H9 (cell line): ENCODE data around the gene HS6ST2. TPM values are rescaled to one million over a fixed set of nuclear protein-coding genes. Genes with fewer than 3 reads are reported as not detected.

ENCODE experiments used
- DNase-seq: peaks from one replicate; pipeline ENCODE4 v3.0.0-alpha.2; 2017
- H2AFZ ChIP-seq: one replicate; pipeline ENCODE4 v1.6.1; 2013; ENCODE audit warnings: mild to moderate bottlenecking, low read length, control low read depth, moderate library complexity
- H2AK5ac ChIP-seq: 2 replicates; pipeline ENCODE4 v1.6.1; 2013; ENCODE audit warnings: low read length, control low read depth, mixed read lengths; ENCODE audit not compliant: insufficient read length
- H2BK120ac ChIP-seq: one replicate; pipeline ENCODE4 v1.6.1; 2013; ENCODE audit warnings: low read depth, mild to moderate bottlenecking, low read length, control low read depth, inconsistent platforms; ENCODE audit not compliant: poor library complexity, severe bottlenecking
- H2BK12ac ChIP-seq: 2 replicates; pipeline ENCODE4 v1.6.1; 2013; ENCODE audit warnings: low read length, control low read depth, mixed read lengths, low read depth; ENCODE audit not compliant: insufficient read length
- H2BK15ac ChIP-seq: 2 replicates; pipeline ENCODE4 v1.6.1; 2013; ENCODE audit warnings: low read depth, low read length, control low read depth
- H2BK20ac ChIP-seq: one replicate; pipeline ENCODE4 v1.6.1; 2013; ENCODE audit warnings: low read depth, mild to moderate bottlenecking, low read length, control low read depth, inconsistent platforms; ENCODE audit not compliant: poor library complexity, severe bottlenecking
- H2BK5ac ChIP-seq: 2 replicates; pipeline ENCODE4 v1.6.1; 2013; ENCODE audit warnings: low read length, control low read depth, mixed read lengths; ENCODE audit not compliant: insufficient read length
- H3K14ac ChIP-seq: 2 replicates; pipeline ENCODE4 v1.6.1; 2013; ENCODE audit warnings: low read length, control low read depth; ENCODE audit not compliant: insufficient read depth
- H3K18ac ChIP-seq: 2 replicates; pipeline ENCODE4 v1.6.1; 2013; ENCODE audit warnings: low read depth, mild to moderate bottlenecking, mixed read lengths, low read length, control low read depth; ENCODE audit not compliant: insufficient read length
- H3K23ac ChIP-seq: 2 replicates; pipeline ENCODE4 v1.6.1; 2013; ENCODE audit warnings: low read length, control low read depth, mixed read lengths, low read depth; ENCODE audit not compliant: insufficient read length
- H3K23me2 ChIP-seq: 2 replicates; pipeline ENCODE4 v1.6.1; 2013; ENCODE audit warnings: low read depth, mild to moderate bottlenecking, mixed read lengths, low read length, control low read depth; ENCODE audit not compliant: insufficient read length, poor library complexity, severe bottlenecking
- H3K27ac ChIP-seq: 2 replicates; pipeline ENCODE4 v1.5.1; 2013; ENCODE audit warnings: low read length, control low read depth, mixed read lengths, low read depth; ENCODE audit not compliant: insufficient read length
- H3K27me3 ChIP-seq: 2 replicates; pipeline ENCODE4 v1.6.1; 2013; ENCODE audit warnings: low read length, control low read depth, inconsistent platforms; ENCODE audit not compliant: insufficient read depth
- H3K4ac ChIP-seq: 2 replicates; pipeline ENCODE4 v1.6.1; 2013; ENCODE audit warnings: low read depth, mild to moderate bottlenecking, control low read depth, inconsistent platforms, low read length, moderate library complexity
- H3K4me1 ChIP-seq: 2 replicates; pipeline ENCODE4 v1.6.1; 2013; ENCODE audit warnings: low read length, control low read depth, inconsistent platforms; ENCODE audit not compliant: insufficient read depth
- H3K4me2 ChIP-seq: 2 replicates; pipeline ENCODE4 v1.6.1; 2013; ENCODE audit warnings: low read length, control low read depth, mixed read lengths; ENCODE audit not compliant: insufficient read length, insufficient read depth
- H3K56ac ChIP-seq: 2 replicates; pipeline ENCODE4 v1.6.1; 2013; ENCODE audit warnings: low read depth, mild to moderate bottlenecking, mixed read lengths, low read length, control low read depth; ENCODE audit not compliant: insufficient read length
- H3K79me1 ChIP-seq: 2 replicates; pipeline ENCODE4 v1.6.1; 2013; ENCODE audit warnings: low read depth, mild to moderate bottlenecking, moderate library complexity, low read length, control low read depth, inconsistent platforms; ENCODE audit not compliant: insufficient read depth, poor library complexity, severe bottlenecking
- H3K79me2 ChIP-seq: 2 replicates; pipeline ENCODE4 v1.6.1; 2013; ENCODE audit warnings: low read length, control low read depth, inconsistent platforms; ENCODE audit not compliant: insufficient read depth
- H3K9ac ChIP-seq: 2 replicates; pipeline ENCODE4 v1.6.1; 2013; ENCODE audit warnings: low read length, control low read depth, mixed read lengths; ENCODE audit not compliant: insufficient read length; ENCODE audit errors: extremely low read depth
- H3K9me3 ChIP-seq: one replicate; pipeline ENCODE4 v1.6.1; 2013; ENCODE audit warnings: low read depth, low read length, inconsistent platforms; ENCODE audit not compliant: control insufficient read depth
- H3T11ph ChIP-seq: one replicate; pipeline ENCODE4 v1.6.1; 2013; ENCODE audit warnings: mild to moderate bottlenecking, low read length, control low read depth, inconsistent platforms
- H4K20me1 ChIP-seq: one replicate; pipeline ENCODE4 v1.6.1; 2013; ENCODE audit not compliant: control insufficient read depth, insufficient read length, insufficient read depth
- H4K5ac ChIP-seq: 2 replicates; pipeline ENCODE4 v1.6.1; 2013; ENCODE audit warnings: low read depth, mild to moderate bottlenecking, mixed read lengths, low read length, control low read depth; ENCODE audit not compliant: insufficient read length
- H4K8ac ChIP-seq: replicated peaks from 2 replicates; pipeline ENCODE4 v1.6.1; 2013; ENCODE audit warnings: low read length, control low read depth, mixed read lengths, low read depth; ENCODE audit not compliant: insufficient read length
- H4K91ac ChIP-seq: 2 replicates; pipeline ENCODE4 v1.6.1; 2013; ENCODE audit warnings: low read depth, mild to moderate bottlenecking, moderate library complexity, mixed read lengths, low read length, control low read depth; ENCODE audit not compliant: insufficient read length
- H3K27ac Mint-ChIP-seq, 3 experiments: 2 replicates in 2 of 3; 3 replicates in 1 of 3; pipeline ENCODE4 v1.8.0; 2020 to 2021; ENCODE audit warnings: mixed read lengths in 3 of 3, mild to moderate bottlenecking in 1 of 3, moderate library complexity in 1 of 3
- H3K27me3 Mint-ChIP-seq: 2 replicates; pipeline ENCODE4 v1.8.0; 2021; ENCODE audit warnings: low read depth, mild to moderate bottlenecking, moderate library complexity, mixed read lengths
- H3K36me3 Mint-ChIP-seq, 3 experiments: 2 replicates in 2 of 3; 3 replicates in 1 of 3; pipeline ENCODE4 v1.8.0; 2020 to 2021; ENCODE audit warnings: low read depth in 3 of 3, mixed read lengths in 3 of 3; ENCODE audit not compliant: insufficient read depth in 1 of 3
- H3K4me1 Mint-ChIP-seq, 2 experiments: 2 replicates each; pipeline ENCODE4 v1.8.0; 2020; ENCODE audit warnings: mixed read lengths in 2 of 2
- H3K4me3 Mint-ChIP-seq, 2 experiments: 2 replicates in 1 of 2; 3 replicates in 1 of 2; pipeline ENCODE4 v1.8.0; 2020 to 2021; ENCODE audit warnings: mild to moderate bottlenecking in 2 of 2, mixed read lengths in 2 of 2, moderate library complexity in 1 of 2
- H3K9me3 Mint-ChIP-seq, 2 experiments: 2 replicates in 1 of 2; 3 replicates in 1 of 2; pipeline ENCODE4 v1.8.0; 2020; ENCODE audit warnings: mild to moderate bottlenecking in 2 of 2, mixed read lengths in 2 of 2, moderate library complexity in 1 of 2
- WGBS: extraction: QIAGEN DNeasy Blood & Tissue Kit; methylation state at CpG from one replicate; pipeline ENCODE4 v1.1.7; 2013; ENCODE audit warnings: missing lambda C conversion rate, low lambda C conversion rate, mixed read lengths; ENCODE audit not compliant: insufficient read length; ENCODE audit errors: extremely low coverage; 5-methylcytosine and 5-hydroxymethylcytosine counted together
- total RNA-seq: library from RNA; stranded (reverse); gene quantifications from 2 replicates; pipeline ENCODE4 v1.2.1, GENCODE V29; 2021
- TF ChIP-seq, protein P1 (sequence below): fragments of 200-600 bp; sonication (generic); conservative IDR thresholded peaks from 3 replicates; pipeline ENCODE4 v1.8.0; 2021; ENCODE audit warnings: antibody characterized with exemption, mild to moderate bottlenecking

Gene HS6ST2
- total RNA-seq, 1 experiment from 2014 or later = 4.8 TPM

DNA sequence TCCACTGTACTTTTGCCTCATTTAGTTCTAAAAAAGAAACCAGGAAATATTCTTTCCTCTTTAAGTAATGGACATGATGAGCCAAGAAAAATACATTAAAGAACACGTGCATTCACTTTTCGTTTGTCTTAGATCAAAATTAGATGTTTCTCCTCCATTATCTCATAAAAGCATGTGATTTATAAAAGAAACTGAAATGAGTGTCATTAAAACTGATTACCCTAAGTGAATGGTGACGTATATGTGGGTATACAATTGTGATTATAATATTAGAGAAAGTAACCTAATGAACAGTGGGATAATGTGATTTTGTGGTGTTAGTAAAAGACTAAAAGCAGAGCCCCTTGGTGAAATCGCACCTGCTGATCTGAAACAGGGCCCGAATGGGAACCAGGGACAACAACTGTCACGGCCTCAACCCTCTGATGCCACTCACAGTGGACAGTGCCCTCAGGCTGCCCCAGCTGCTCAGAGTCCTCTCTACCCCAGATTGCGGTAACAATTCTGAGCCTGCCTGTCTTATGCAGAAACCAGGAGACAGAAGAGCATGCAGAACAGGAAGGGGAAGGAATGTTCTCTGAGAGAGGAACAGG lies 25.7 kb upstream of the HS6ST2 start:
- peaks cover 0 to 3% of the 10 kb centered on the region in 2 experiments; a peak in 3 of 5 replicates for H3K9me3 Mint-ChIP-seq
- H3K4me1 ChIP-seq = no peaks in the 10 kb centered on the region; the same call in 1 of the 2 replicates
- H3K27me3 Mint-ChIP-seq = 0 out of 2 replicates have a peak, but pooled peaks cover 2% of the 10 kb centered on the region
- no peak overlapping the region for H3K27ac ChIP-seq
- no peaks in the 10 kb centered on the region for H3K79me2 ChIP-seq
- no peak overlapping the region for H3K23ac ChIP-seq
- no peak overlapping the region for H2BK15ac ChIP-seq
- TF ChIP-seq, protein P1, sequence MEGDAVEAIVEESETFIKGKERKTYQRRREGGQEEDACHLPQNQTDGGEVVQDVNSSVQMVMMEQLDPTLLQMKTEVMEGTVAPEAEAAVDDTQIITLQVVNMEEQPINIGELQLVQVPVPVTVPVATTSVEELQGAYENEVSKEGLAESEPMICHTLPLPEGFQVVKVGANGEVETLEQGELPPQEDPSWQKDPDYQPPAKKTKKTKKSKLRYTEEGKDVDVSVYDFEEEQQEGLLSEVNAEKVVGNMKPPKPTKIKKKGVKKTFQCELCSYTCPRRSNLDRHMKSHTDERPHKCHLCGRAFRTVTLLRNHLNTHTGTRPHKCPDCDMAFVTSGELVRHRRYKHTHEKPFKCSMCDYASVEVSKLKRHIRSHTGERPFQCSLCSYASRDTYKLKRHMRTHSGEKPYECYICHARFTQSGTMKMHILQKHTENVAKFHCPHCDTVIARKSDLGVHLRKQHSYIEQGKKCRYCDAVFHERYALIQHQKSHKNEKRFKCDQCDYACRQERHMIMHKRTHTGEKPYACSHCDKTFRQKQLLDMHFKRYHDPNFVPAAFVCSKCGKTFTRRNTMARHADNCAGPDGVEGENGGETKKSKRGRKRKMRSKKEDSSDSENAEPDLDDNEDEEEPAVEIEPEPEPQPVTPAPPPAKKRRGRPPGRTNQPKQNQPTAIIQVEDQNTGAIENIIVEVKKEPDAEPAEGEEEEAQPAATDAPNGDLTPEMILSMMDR = no peak
- H3K14ac ChIP-seq = no peak overlapping the region
- H4K8ac ChIP-seq = no peak overlapping the region
- H3K18ac ChIP-seq = no peak overlapping the region
- no peak for DNase-seq
- no peak overlapping the region for H2BK20ac ChIP-seq
- no CpG with 5 or more reads among the region's 7 CpGs for WGBS
- no peak overlapping the region for H3K56ac ChIP-seq
- H2BK12ac ChIP-seq = no peak overlapping the region
- no peaks in the 10 kb centered on the region for H3K23me2 ChIP-seq
- no peaks in the 10 kb centered on the region for H3K27me3 ChIP-seq
- no peaks in the 10 kb centered on the region for H3K79me1 ChIP-seq
- no peak overlapping the region for H3T11ph ChIP-seq
- H3K9ac ChIP-seq = no peak overlapping the region
- H4K91ac ChIP-seq = no peak overlapping the region
- no peak overlapping the region for H4K5ac ChIP-seq
- no peak overlapping the region for H2BK120ac ChIP-seq
- no peak overlapping the region for H3K4me2 ChIP-seq
- H3K4ac ChIP-seq = no peak overlapping the region
- no peak overlapping the region for H2AK5ac ChIP-seq
- no peaks in the 10 kb centered on the region for H3K36me3 Mint-ChIP-seq
- H4K20me1 ChIP-seq = no peaks in the 10 kb centered on the region
- no peak overlapping the region for H3K4me3 Mint-ChIP-seq
- no peaks in the 10 kb centered on the region for H3K9me3 ChIP-seq
- H3K4me1 Mint-ChIP-seq = peaks cover 12 to 18% of the 10 kb centered on the region in 2 experiments
- no peak overlapping the region for H3K27ac Mint-ChIP-seq
- H2AFZ ChIP-seq = no peak overlapping the region
- H2BK5ac ChIP-seq = no peak overlapping the region
